Thyroid gland (tissue), 4 donors: ENCODE results near the gene SEPTIN1. TPM values are rescaled to one million over a fixed set of nuclear protein-coding genes. Genes with fewer than 3 reads are reported as not detected.
A peak's percentile ranks its signal among the peaks of the same experiment; 100 is the strongest.

Experiments used
- DNase-seq, 2 donors: peaks; one replicate each; pipeline ENCODE4 v3.0.0-alpha.2; 2019
- H3K27ac ChIP-seq, 3 donors: fragments of 200-600 bp; sonication (generic); 1 replicate in 2 of 3; 2 replicates in 1 of 3; pipeline ENCODE4 v1.5.1; 2016 to 2019; ENCODE audit warnings: mild to moderate bottlenecking in 1 of 3, moderate library complexity in 1 of 3
- H3K27me3 ChIP-seq: fragments of 200-600 bp; sonication (generic); one replicate; pipeline ENCODE4 v1.5.1; 2019
- H3K36me3 ChIP-seq, 2 donors: fragments of 200-600 bp; sonication (generic); one replicate each; pipeline ENCODE4 v1.5.1; 2016 to 2019
- H3K4me1 ChIP-seq, 2 donors: fragments of 200-600 bp; sonication (generic); one replicate each; pipeline ENCODE4 v1.5.1; 2017 to 2019
- H3K4me3 ChIP-seq, 3 donors: fragments of 200-600 bp; sonication (generic); replicated peaks in 1 of 3; 1 replicate in 2 of 3; 2 replicates in 1 of 3; pipeline ENCODE4 v1.5.1; 2016; ENCODE audit warnings: mild to moderate bottlenecking in 1 of 3
- H3K9me3 ChIP-seq: fragments of 200-600 bp; sonication (generic); one replicate; pipeline ENCODE4 v1.5.1; 2017
- POLR2A ChIP-seq, 2 donors: fragments of 450-650 bp; IDR thresholded peaks; one replicate each; pipeline ENCODE4 v1.6.1; 2017; ENCODE audit warnings: antibody characterized with exemption in 2 of 2, mild to moderate bottlenecking in 2 of 2, moderate library complexity in 1 of 2
- WGBS, 2 donors: methylation state at CpG; one replicate each; pipeline ENCODE4 v1.1.5; 2017; 5-methylcytosine and 5-hydroxymethylcytosine counted together
- intact Hi-C: fragments of 100-400 bp; cut with DNase I; formaldehyde crosslinking; loops from one replicate; pipeline ENCODE4 v1.15.1; 2023
- total RNA-seq, 4 donors: library from RNA; depleted of rRNA; stranded (reverse); fragments of >200 nt; gene quantifications; one replicate each; pipeline ENCODE4 v1.2.3, GENCODE V29; 2016
- TF ChIP-seq, protein P1 (sequence below), 6 experiments: fragments of 200-600 bp in 3 of 6; fragments of 450-650 bp in 3 of 6; sonication (generic) in 3 of 6; IDR thresholded peaks; one replicate each; pipeline ENCODE4 v1.5.1; 2016 to 2019; ENCODE audit warnings: antibody characterized with exemption in 6 of 6, mild to moderate bottlenecking in 2 of 6, inconsistent platforms in 1 of 6, moderate library complexity in 1 of 6

SEPTIN1 gene, protein sequence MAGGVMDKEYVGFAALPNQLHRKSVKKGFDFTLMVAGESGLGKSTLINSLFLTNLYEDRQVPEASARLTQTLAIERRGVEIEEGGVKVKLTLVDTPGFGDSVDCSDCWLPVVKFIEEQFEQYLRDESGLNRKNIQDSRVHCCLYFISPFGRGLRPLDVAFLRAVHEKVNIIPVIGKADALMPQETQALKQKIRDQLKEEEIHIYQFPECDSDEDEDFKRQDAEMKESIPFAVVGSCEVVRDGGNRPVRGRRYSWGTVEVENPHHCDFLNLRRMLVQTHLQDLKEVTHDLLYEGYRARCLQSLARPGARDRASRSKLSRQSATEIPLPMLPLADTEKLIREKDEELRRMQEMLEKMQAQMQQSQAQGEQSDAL
- 1 to 10 TPM in 3 of 4 donors, under 1 TPM in 1; 0.56 to 3.4 (median 1.4) TPM for total RNA-seq

DNA sequence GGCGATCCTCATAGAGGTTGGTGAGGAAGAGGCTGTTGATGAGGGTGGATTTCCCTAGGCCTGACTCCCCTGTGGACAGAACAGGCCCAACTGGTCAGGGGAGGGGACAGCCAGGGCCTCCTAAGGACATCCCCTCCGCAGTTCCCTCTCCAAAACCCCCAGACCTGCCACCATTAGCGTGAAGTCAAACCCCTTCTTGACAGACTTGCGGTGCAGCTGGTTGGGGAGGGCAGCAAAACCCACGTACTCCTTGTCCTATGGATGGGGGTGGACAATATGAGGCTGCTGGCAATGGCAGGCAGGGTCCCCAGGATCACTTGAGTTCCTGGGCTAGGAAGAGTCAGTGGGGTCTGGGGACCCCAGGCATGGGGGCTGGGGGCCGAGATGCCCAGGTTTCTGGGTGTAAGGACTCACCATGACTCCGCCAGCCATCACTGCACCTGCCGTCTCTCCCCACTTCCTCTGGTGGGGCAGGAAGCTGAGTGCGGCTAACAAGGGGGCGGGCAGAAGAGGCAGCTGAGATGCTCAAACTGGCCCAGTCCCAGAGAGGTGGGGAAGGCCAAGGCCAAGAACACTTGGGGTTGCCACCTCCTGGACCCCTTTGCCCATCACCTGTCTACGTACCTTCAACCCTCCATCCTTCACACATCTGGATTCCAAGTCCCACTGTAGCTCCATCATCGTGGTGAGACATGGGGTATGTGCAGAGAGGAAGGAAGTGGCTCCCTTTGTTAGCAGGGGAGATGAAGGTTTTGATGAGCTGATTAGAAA is at the start of gene SEPTIN1:
TSS of gene SEPTIN1 (minus strand) at position 451 of the 771 bp plus-strand sequence. CDS start at position 432, 19 bp downstream.
- 66 to 69% methylated on average over 7 to 12 of the region's 12 CpGs for WGBS, 2 donors
- no peak within 1 kb of the TSS for H3K27ac ChIP-seq

DNA sequence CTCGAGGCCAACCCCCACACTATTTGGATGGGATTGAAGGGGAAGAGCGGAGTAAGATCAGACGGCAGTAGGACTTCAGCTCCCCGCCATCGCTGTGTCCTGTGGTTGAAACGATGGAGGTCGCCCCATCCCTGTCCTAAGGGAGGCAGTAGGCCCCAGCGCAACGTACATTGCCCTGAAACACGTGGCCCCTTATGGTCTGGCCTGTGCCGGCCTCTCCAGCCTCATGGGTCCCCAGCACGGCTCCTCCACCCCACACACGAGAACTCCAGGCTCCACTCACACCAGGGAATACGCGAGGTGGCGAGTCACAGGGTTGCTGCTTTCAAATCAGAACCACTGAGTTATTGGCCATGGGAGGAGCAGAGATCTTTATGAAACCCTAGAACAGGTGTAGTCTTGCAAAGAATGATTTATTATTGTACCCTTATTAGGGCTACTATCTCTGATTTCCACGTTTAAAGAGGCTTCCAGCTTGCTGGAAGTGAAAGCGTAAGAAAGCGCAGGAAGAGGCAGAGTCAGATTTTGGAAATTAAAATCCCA is 48.1 kb upstream of the SEPTIN1 start:
- Histone ChIP-seq H3K27me3 (no peaks in the 10 kb centered on the region), H3K9me3 (no peaks in the 10 kb centered on the region), H3K36me3 (no peaks in the 10 kb centered on the region), H3K4me1 (peaks cover 10 to 18% of the 10 kb centered on the region in 2 donors), H3K4me3 (no peak overlapping the region), H3K27ac (peak overlapping the region; percentile 27 to 76 (median 69))
- no peak for DNase-seq
- intact Hi-C loops = no loop called here
- no peak for TF ChIP-seq POLR2A (IDR thresholded peaks at IDR 0.05)
- TF ChIP-seq, protein P1, sequence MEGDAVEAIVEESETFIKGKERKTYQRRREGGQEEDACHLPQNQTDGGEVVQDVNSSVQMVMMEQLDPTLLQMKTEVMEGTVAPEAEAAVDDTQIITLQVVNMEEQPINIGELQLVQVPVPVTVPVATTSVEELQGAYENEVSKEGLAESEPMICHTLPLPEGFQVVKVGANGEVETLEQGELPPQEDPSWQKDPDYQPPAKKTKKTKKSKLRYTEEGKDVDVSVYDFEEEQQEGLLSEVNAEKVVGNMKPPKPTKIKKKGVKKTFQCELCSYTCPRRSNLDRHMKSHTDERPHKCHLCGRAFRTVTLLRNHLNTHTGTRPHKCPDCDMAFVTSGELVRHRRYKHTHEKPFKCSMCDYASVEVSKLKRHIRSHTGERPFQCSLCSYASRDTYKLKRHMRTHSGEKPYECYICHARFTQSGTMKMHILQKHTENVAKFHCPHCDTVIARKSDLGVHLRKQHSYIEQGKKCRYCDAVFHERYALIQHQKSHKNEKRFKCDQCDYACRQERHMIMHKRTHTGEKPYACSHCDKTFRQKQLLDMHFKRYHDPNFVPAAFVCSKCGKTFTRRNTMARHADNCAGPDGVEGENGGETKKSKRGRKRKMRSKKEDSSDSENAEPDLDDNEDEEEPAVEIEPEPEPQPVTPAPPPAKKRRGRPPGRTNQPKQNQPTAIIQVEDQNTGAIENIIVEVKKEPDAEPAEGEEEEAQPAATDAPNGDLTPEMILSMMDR (IDR thresholded peaks at IDR 0.05) = no peak
- 57 to 58% methylated on average over 17 to 19 of the region's 19 CpGs for WGBS, 2 donors

More for the DNA sequence above, at the start of gene SEPTIN1:
- H3K36me3 ChIP-seq = no peaks in the 10 kb centered on the region
- no peaks in the 10 kb centered on the region for H3K27me3 ChIP-seq
- no peaks in the 10 kb centered on the region for H3K9me3 ChIP-seq
- no peak within 1 kb of the TSS for H3K4me3 ChIP-seq
- peaks cover 6 to 7% of the 10 kb centered on the region in 2 donors for H3K4me1 ChIP-seq
- DNase-seq = no peak
- no peak for TF ChIP-seq POLR2A (IDR thresholded peaks at IDR 0.05)
- TF ChIP-seq, protein P1 (IDR thresholded peaks at IDR 0.05) = no peak
- intact Hi-C loops = no loop called here

DNA sequence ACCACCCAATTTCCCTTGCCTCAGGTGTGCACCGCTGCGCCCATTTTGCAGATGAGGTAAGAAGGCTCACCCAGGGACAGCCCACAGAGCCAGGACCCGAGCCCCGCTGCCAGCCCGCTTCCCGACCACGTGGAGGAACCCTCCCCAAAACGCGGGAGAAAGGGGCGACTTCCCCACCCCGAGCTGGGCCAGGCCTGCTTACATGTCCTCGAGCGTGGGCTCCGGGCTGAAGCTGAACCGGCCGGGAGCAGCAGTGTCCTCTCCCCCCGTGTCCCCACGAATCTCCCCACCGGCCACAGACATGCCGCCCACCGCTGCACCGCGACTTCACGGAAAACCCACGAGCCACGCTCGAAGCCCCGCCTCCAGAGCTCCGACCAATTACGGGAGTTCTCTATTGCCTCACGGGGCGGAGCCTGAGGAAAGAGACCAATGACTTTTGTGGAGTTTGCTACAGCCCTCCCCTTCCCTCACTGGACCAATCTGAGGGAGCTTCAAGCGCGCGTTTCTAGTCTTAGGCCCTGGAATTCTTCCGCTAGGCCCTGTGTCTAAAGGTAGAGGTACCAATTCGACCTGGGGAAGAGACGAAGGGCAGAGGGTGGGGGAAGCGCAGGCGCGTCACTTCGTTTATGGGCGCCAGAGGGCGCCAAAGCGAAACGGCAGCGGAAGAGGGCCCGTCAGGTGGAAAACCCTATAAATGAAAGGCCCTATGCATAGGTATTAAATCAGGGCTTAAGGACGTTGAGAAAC is 47.5 kb upstream of the SEPTIN1 start, which contains the start of gene DCTPP1:
TSS of gene DCTPP1 (minus strand) at position 353 of the 750 bp plus-strand sequence. CDS start at position 303, 50 bp downstream.
- WGBS, 2 donors = 1 to 2% methylated on average over 28 to 29 of the region's 49 CpGs
- H3K4me1 ChIP-seq = peaks cover 10 to 22% of the 10 kb centered on the region in 2 donors
- intact Hi-C loops = loop anchor here (10.0 kb wide), 1 partner anchor 345 kb away; no protein-coding TSS in a partner anchor

DNA sequence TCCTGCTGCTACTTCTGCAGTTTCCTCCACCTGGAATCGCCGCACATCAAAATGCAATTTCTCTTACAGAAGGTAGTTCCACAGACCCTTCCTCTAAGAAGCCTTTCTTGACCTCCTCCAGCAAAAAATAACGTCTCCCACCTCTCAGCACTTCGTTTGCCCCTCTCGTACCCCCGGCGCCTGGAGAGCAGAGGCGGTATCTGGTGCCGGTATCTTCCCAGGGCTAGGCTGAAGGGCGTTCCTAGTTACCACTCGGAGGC is 47.0 kb upstream of the SEPTIN1 start:
- intact Hi-C loops = loop anchor here (10.0 kb wide), 1 partner anchor 345 kb away; no protein-coding TSS in a partner anchor
- Histone ChIP-seq H3K9me3 (no peaks in the 10 kb centered on the region), H3K4me1 (peaks cover 10 to 22% of the 10 kb centered on the region in 2 donors), H3K36me3 (no peaks in the 10 kb centered on the region), H3K4me3 (peak overlapping the region; percentile 19 to 68 (median 24)), H3K27ac (peak overlapping the region in 2 of 3 donors; percentile 15 to 76), H3K27me3 (no peaks in the 10 kb centered on the region)
- TF ChIP-seq, protein P1 (IDR thresholded peaks at IDR 0.05) = no peak
- TF ChIP-seq POLR2A (IDR thresholded peaks at IDR 0.05) = no peak
- WGBS, 2 donors = 3 to 7% methylated on average over 9 to 11 of the region's 11 CpGs
- no peak for DNase-seq

More for the DNA sequence above, 47.5 kb upstream of the SEPTIN1 start, which contains the start of gene DCTPP1:
- no peaks in the 10 kb centered on the region for H3K36me3 ChIP-seq
- no peaks in the 10 kb centered on the region for H3K27me3 ChIP-seq
- H3K27ac ChIP-seq = peak within 1 kb of the TSS; percentile 27 to 76 (median 69)
- H3K4me3 ChIP-seq = peak within 1 kb of the TSS; percentile 19 to 68 (median 24)
- TF ChIP-seq, protein P1 (IDR thresholded peaks at IDR 0.05) = peak in 5 of 6 experiments; percentile 18 to 91 (median 81)
- peak in 1 of 2 donors; percentile 59 for TF ChIP-seq POLR2A (IDR thresholded peaks at IDR 0.05)
- DNase-seq = peak; percentile 98 to 99
- H3K9me3 ChIP-seq = no peaks in the 10 kb centered on the region
